ENCODE data around the gene EXT2.

EXT2 gene

GRCh38 chr11:44269369-44270351 is 174.2 kb downstream of the EXT2 start:
- no peak for DNase-seq

- DNase-seq = no peak
Measured at GRCh38 chr11:44270403-44271273, 175.2 kb downstream of the EXT2 start.

GRCh38 chr11:44271286-44271685 is 175.8 kb downstream of the EXT2 start:
- DNase-seq = no peak

- DNase-seq = no peak
Measured at GRCh38 chr11:44274404-44274803, 178.9 kb downstream of the EXT2 start.

GRCh38 chr11:44275241-44275640 is 179.8 kb downstream of the EXT2 start:
- DNase-seq = no peak

GRCh38 chr11:44275961-44276550 is 180.6 kb downstream of the EXT2 start:
- no peak for DNase-seq

- no peak for DNase-seq
Measured at GRCh38 chr11:44277196-44278090, 182.0 kb downstream of the EXT2 start.

GRCh38 chr11:44279483-44279882 is 184.0 kb downstream of the EXT2 start:
- no peak for DNase-seq

GRCh38 chr11:44280257-44280656 is 184.8 kb downstream of the EXT2 start:
- no peak for DNase-seq

- no peak for DNase-seq
Measured at GRCh38 chr11:44281151-44281550, 185.7 kb downstream of the EXT2 start.

- DNase-seq = no peak
Measured at GRCh38 chr11:44282620-44283019, 187.1 kb downstream of the EXT2 start.

GRCh38 chr11:44285756-44286155 is 190.3 kb downstream of the EXT2 start:
- no peak for DNase-seq

GRCh38 chr11:44286268-44286880 is 190.9 kb downstream of the EXT2 start:
- DNase-seq = peak in 3 of 4 experiments; percentile 16 to 27 (median 22)

GRCh38 chr11:44286911-44287310 is 191.4 kb downstream of the EXT2 start:
- DNase-seq = no peak

GRCh38 chr11:44288133-44288526 is 192.7 kb downstream of the EXT2 start:
- no peak for DNase-seq

- DNase-seq = no peak
Measured at GRCh38 chr11:44290208-44290607, 194.7 kb downstream of the EXT2 start.

Data from activated naive CD4-positive, alpha-beta T cell (primary cell).